Upper lobe of right lung (tissue), 1 donor: ENCODE results near the gene NR0B2. TPM values are rescaled to one million over a fixed set of nuclear protein-coding genes. Genes with fewer than 3 reads are reported as not detected.

ENCODE experiments used
- ATAC-seq: fragments of 200-7000 bp; cut with Tn5 transposase; one replicate; pipeline ENCODE4 v1.9.1; 2020; ENCODE audit warnings: mild to moderate bottlenecking, moderate library complexity
- DNase-seq: peaks from one replicate; pipeline ENCODE4 v3.0.0-alpha.2; 2020
- H3K27ac ChIP-seq: fragments of 200-600 bp; one replicate; pipeline ENCODE4 v1.8.0; 2022
- H3K27me3 ChIP-seq: fragments of 200-600 bp; one replicate; pipeline ENCODE4 v1.8.0; 2022; ENCODE audit warnings: mild to moderate bottlenecking
- H3K36me3 ChIP-seq: fragments of 200-600 bp; one replicate; pipeline ENCODE4 v1.8.0; 2022
- H3K4me1 ChIP-seq: fragments of 200-600 bp; one replicate; pipeline ENCODE4 v1.8.0; 2022
- H3K4me3 ChIP-seq: fragments of 200-600 bp; one replicate; pipeline ENCODE4 v1.8.0; 2022; ENCODE audit warnings: mild to moderate bottlenecking
- H3K9me3 ChIP-seq: fragments of 200-600 bp; one replicate; pipeline ENCODE4 v1.8.0; 2022
- intact Hi-C: fragments of 100-400 bp; cut with DNase I; formaldehyde crosslinking; loops from one replicate; pipeline ENCODE4 v1.11.0; 2022
- total RNA-seq: library from RNA; stranded (reverse); fragmentation: NEBNext Ultra II Directional; extraction: Animal tissue kit (Norgen Biotek cat#: 25700); gene quantifications from one replicate; pipeline ENCODE4 v1.2.1, GENCODE V29; 2021
- TF ChIP-seq, protein P1 (sequence below): fragments of 200-600 bp; IDR thresholded peaks from one replicate; pipeline ENCODE4 v1.8.0; 2022; ENCODE audit warnings: antibody characterized with exemption
- donor health status: DM: no; HTN: yes; CAD: no; lungs with severe emphysema.

Gene NR0B2
- total RNA-seq, 1 donor from 2014 or later = 2.5 TPM

DNA sequence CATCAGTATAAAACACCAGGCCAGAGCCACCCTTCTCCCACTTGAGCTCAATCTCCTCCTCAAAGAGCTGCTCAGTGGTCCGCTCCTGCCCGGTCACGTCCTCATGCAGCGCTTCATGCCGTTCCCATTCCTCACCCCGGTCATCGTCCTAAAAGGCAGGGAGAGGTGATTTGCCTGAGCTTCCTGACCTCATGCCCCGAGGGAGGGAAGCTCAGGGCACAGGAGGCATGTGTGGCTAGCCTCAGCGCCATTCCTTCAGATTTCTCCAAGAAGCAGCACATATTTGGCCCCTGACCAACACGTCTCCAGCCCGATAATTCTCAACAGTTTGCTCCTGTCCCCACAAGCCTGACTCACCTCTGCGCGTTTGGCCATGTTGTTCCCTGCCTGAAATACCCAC, 19.5 kb downstream of the NR0B2 start:
- H3K36me3 ChIP-seq = peaks cover 65% of the 10 kb centered on the region
- DNase-seq = no peak
- H3K9me3 ChIP-seq = no peaks in the 10 kb centered on the region
- no peak overlapping the region for H3K27ac ChIP-seq
- TF ChIP-seq, protein P1, sequence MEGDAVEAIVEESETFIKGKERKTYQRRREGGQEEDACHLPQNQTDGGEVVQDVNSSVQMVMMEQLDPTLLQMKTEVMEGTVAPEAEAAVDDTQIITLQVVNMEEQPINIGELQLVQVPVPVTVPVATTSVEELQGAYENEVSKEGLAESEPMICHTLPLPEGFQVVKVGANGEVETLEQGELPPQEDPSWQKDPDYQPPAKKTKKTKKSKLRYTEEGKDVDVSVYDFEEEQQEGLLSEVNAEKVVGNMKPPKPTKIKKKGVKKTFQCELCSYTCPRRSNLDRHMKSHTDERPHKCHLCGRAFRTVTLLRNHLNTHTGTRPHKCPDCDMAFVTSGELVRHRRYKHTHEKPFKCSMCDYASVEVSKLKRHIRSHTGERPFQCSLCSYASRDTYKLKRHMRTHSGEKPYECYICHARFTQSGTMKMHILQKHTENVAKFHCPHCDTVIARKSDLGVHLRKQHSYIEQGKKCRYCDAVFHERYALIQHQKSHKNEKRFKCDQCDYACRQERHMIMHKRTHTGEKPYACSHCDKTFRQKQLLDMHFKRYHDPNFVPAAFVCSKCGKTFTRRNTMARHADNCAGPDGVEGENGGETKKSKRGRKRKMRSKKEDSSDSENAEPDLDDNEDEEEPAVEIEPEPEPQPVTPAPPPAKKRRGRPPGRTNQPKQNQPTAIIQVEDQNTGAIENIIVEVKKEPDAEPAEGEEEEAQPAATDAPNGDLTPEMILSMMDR = no peak
- H3K4me3 ChIP-seq = no peak overlapping the region
- peaks cover 6% of the 10 kb centered on the region for H3K4me1 ChIP-seq
- intact Hi-C loops = no loop called here
- no peak for ATAC-seq
- H3K27me3 ChIP-seq = no peaks in the 10 kb centered on the region

DNA sequence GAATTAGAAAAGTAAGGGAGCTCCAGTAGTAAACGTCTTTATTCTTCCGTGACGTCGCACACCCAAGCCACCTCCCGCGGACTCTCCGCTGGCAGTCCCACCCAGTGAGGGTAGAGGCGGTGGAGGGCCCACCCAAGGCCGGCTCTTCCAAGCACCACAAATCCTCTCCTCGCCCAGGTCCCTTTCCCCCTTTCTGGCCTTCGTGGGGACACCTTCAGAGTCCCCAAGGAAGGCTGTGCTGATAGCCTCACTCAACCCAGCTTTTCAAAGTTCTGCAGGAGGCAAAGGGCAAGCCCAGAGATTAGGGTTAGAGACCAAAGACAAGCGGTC, 23.3 kb downstream of the NR0B2 start:
- peaks cover 73% of the 10 kb centered on the region for H3K36me3 ChIP-seq
- no peaks in the 10 kb centered on the region for H3K9me3 ChIP-seq
- H3K27me3 ChIP-seq = no peaks in the 10 kb centered on the region
- peaks cover 11% of the 10 kb centered on the region for H3K4me1 ChIP-seq
- ATAC-seq (peak; percentile 19), DNase-seq (peak; percentile 68)
- intact Hi-C loops = no loop called here
- H3K27ac ChIP-seq = peak overlapping the region; percentile 96
- H3K4me3 ChIP-seq = peak overlapping the region; percentile 99
- TF ChIP-seq, protein P1 = no peak

DNA sequence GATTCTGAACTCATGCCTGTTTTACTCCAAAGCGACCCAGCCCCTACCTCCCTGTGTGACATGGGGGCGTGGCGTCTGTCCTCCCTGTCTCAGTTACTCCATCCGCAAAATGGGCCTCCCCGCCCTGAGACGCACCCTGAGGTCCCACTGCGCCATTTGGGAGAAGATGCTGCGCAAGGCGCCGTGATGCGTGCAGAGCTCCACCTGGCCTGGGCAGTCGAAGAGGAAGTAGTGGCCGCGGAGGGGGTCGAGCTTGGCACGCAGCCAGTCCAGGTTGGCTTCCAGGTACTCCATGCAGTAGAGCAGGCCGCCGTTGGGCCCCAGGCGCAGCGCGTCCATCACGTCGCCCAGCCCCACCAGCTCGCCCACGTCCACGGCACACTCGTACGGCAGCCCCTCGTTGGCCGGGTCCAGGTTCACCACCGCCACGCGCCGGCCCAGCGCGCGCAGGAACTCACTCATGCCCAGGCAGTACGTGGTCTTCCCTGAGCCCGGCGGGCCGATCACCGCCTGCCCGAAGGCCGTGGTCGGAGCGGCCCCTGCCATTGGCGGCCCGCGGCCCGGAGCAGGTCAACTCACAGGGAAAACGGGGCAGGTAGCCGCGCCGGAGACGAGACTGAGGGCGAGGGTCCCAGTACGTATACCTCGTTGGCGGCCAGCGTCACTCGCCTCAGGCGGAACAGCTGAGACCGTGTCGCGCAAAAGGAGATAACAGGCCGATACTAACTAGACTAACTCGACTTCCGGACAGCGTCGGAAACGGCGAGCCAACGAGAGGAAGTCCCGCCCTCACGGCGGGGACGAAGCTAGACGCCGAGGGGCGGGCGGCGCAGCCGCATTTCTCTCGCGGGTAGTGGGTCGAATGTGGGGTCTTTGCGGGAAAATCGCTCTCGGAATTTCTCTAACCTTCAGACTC, 24.0 kb downstream of the NR0B2 start, which contains the start of gene GPN2:
Gene GPN2, minus strand, starts transcription at position 733 of the 916 bp plus-strand sequence. Its CDS starts 187 bp downstream, at position 546.
- Histone ChIP-seq H3K4me1 (peaks cover 11% of the 10 kb centered on the region), H3K4me3 (peak within 1 kb of the TSS; percentile 99), H3K27ac (peak within 1 kb of the TSS; percentile 96), H3K27me3 (no peaks in the 10 kb centered on the region), H3K9me3 (no peaks in the 10 kb centered on the region), H3K36me3 (peaks cover 73% of the 10 kb centered on the region)
- intact Hi-C loops = loop anchor here (10.0 kb wide), 1 partner anchor 85 kb away; no protein-coding TSS in a partner anchor
- TF ChIP-seq, protein P1 = no peak
- peak; percentile 89 for DNase-seq
- ATAC-seq = peak; percentile 96

DNA sequence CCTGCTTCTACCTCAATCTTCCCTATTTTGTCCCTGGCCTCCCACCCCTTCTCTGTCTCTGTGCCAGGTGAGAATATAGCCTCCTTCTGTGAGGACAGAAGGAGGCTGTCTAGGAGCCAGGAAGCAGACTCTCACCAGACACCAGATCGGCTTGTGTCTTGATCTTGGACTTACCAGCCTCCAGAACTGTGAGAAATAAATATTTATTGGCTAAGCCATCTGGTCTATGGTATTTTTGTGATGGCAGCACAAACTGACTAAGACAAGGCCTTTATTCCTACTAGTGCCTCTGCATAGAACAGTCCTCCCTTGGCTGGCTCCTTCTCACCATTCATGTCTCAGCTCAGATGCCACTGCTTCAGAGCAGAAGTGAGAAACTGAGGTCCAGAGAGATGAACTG, 25.5 kb downstream of the NR0B2 start:
- Histone ChIP-seq H3K27ac (no peak overlapping the region), H3K4me1 (peaks cover 11% of the 10 kb centered on the region), H3K9me3 (no peaks in the 10 kb centered on the region), H3K27me3 (no peaks in the 10 kb centered on the region), H3K4me3 (no peak overlapping the region), H3K36me3 (peaks cover 73% of the 10 kb centered on the region)
- TF ChIP-seq, protein P1 = no peak
- no peak for ATAC-seq
- intact Hi-C loops = loop anchor here (10.0 kb wide), 1 partner anchor 83 kb away; no protein-coding TSS in a partner anchor
- no peak for DNase-seq

DNA sequence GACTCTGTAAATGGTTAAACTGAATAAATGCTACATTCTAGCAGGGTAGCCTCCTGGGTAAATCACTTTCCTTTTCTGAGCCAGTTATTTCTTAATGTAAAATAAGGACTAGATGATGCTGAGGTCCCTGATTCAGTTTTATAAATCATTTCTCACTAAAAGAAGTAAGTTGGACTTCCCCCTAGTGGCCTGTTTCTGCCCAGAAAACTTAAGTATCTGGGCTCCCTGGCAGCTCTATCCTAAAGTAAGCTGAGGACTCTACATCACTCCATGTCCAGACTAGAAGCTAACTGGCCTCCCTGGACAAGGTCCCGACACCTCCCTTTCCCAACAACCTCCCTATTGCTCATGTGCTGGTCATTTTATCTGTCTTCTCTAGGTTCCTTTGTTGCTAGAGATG, 26.6 kb downstream of the NR0B2 start:
- no peak for DNase-seq
- TF ChIP-seq, protein P1 = peak; percentile 39
- H3K4me1 ChIP-seq = peaks cover 11% of the 10 kb centered on the region
- H3K9me3 ChIP-seq = no peaks in the 10 kb centered on the region
- no peak overlapping the region for H3K27ac ChIP-seq
- no peak for ATAC-seq
- intact Hi-C loops = loop anchor here (10.0 kb wide), 1 partner anchor 82 kb away; no protein-coding TSS in a partner anchor
- no peaks in the 10 kb centered on the region for H3K27me3 ChIP-seq
- no peak overlapping the region for H3K4me3 ChIP-seq
- H3K36me3 ChIP-seq = peaks cover 72% of the 10 kb centered on the region
